ENCODE results near the gene GNAQ.

- TF ChIP-seq, protein P1, sequence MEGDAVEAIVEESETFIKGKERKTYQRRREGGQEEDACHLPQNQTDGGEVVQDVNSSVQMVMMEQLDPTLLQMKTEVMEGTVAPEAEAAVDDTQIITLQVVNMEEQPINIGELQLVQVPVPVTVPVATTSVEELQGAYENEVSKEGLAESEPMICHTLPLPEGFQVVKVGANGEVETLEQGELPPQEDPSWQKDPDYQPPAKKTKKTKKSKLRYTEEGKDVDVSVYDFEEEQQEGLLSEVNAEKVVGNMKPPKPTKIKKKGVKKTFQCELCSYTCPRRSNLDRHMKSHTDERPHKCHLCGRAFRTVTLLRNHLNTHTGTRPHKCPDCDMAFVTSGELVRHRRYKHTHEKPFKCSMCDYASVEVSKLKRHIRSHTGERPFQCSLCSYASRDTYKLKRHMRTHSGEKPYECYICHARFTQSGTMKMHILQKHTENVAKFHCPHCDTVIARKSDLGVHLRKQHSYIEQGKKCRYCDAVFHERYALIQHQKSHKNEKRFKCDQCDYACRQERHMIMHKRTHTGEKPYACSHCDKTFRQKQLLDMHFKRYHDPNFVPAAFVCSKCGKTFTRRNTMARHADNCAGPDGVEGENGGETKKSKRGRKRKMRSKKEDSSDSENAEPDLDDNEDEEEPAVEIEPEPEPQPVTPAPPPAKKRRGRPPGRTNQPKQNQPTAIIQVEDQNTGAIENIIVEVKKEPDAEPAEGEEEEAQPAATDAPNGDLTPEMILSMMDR (conservative IDR thresholded peaks at IDR 0.05; ENCODE audit: low read depth in 2 of 2), result no peak
- TF ChIP-seq EZH2phosphoT487 (IDR thresholded peaks at IDR 0.05; ENCODE audit: unreplicated experiment) (no peak), NANOG (IDR thresholded peaks at IDR 0.05; ENCODE audit: borderline replicate concordance) (no peak), ZNF114 (CRISPR knock-in tag; IDR thresholded peaks at IDR 0.05) (no peak), POLR2AphosphoS5 (IDR thresholded peaks at IDR 0.05; ENCODE audit: low read depth) (no peak), STAT1 (IDR thresholded peaks at IDR 0.05; ENCODE audit: unreplicated experiment) (no peak), EZH2 (IDR thresholded peaks at IDR 0.05; ENCODE audit: low read depth, unreplicated experiment) (no peak)
- TF ChIP-seq, protein P2, sequence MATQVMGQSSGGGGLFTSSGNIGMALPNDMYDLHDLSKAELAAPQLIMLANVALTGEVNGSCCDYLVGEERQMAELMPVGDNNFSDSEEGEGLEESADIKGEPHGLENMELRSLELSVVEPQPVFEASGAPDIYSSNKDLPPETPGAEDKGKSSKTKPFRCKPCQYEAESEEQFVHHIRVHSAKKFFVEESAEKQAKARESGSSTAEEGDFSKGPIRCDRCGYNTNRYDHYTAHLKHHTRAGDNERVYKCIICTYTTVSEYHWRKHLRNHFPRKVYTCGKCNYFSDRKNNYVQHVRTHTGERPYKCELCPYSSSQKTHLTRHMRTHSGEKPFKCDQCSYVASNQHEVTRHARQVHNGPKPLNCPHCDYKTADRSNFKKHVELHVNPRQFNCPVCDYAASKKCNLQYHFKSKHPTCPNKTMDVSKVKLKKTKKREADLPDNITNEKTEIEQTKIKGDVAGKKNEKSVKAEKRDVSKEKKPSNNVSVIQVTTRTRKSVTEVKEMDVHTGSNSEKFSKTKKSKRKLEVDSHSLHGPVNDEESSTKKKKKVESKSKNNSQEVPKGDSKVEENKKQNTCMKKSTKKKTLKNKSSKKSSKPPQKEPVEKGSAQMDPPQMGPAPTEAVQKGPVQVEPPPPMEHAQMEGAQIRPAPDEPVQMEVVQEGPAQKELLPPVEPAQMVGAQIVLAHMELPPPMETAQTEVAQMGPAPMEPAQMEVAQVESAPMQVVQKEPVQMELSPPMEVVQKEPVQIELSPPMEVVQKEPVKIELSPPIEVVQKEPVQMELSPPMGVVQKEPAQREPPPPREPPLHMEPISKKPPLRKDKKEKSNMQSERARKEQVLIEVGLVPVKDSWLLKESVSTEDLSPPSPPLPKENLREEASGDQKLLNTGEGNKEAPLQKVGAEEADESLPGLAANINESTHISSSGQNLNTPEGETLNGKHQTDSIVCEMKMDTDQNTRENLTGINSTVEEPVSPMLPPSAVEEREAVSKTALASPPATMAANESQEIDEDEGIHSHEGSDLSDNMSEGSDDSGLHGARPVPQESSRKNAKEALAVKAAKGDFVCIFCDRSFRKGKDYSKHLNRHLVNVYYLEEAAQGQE (IDR thresholded peaks at IDR 0.05; ENCODE audit: unreplicated experiment), result no peak
Observed at GRCh38 chr9:77892955-77893514, 138.6 kb downstream of the GNAQ start.
